ENCODE data around the gene RBM19.

GRCh38 chr12:113933201-113933786 is 32.8 kb downstream of the RBM19 start:
- TF ChIP-seq, protein P1, sequence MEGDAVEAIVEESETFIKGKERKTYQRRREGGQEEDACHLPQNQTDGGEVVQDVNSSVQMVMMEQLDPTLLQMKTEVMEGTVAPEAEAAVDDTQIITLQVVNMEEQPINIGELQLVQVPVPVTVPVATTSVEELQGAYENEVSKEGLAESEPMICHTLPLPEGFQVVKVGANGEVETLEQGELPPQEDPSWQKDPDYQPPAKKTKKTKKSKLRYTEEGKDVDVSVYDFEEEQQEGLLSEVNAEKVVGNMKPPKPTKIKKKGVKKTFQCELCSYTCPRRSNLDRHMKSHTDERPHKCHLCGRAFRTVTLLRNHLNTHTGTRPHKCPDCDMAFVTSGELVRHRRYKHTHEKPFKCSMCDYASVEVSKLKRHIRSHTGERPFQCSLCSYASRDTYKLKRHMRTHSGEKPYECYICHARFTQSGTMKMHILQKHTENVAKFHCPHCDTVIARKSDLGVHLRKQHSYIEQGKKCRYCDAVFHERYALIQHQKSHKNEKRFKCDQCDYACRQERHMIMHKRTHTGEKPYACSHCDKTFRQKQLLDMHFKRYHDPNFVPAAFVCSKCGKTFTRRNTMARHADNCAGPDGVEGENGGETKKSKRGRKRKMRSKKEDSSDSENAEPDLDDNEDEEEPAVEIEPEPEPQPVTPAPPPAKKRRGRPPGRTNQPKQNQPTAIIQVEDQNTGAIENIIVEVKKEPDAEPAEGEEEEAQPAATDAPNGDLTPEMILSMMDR (conservative IDR thresholded peaks at IDR 0.05 in 1 of 2, IDR thresholded peaks at IDR 0.05 in 1 of 2; ENCODE audit: low read depth in 1 of 2, low read length in 2 of 2): no peak
- no peak for TF ChIP-seq EZH2 (IDR thresholded peaks at IDR 0.05; ENCODE audit: low read length, missing control alignments)
